Limb (tissue), 2 donors: ENCODE results near the gene EIF3C.
"Not testable (repeated sequence)": the region's sequence is repeated elsewhere in the genome, so short reads cannot be mapped to it uniquely, and the experiment has no call there.

Experiments used
- DNase-seq, 2 donors: peaks; one replicate each; pipeline ENCODE4 v3.0.0-alpha.2; 2016; ENCODE audit errors: extremely low spot score in 2 of 2

Gene EIF3C

GRCh38 chr16:28750469-28751067 lies 39.3 kb downstream of the EIF3C start:
- DNase-seq = not testable (repeated sequence)

GRCh38 chr16:28751487-28751886 lies 40.2 kb downstream of the EIF3C start, which contains the start of gene NPIPB9:
TSS of gene NPIPB9 (plus strand) at chr16:28751787.
- DNase-seq = not testable (repeated sequence)

- not testable (repeated sequence) for DNase-seq
These were observed 70.4 kb downstream of the EIF3C start for GRCh38 chr16:28781697-28782096.

- not testable (repeated sequence) for DNase-seq
These were observed 71.1 kb downstream of the EIF3C start for GRCh38 chr16:28782357-28782756.
